H9 (cell line): ENCODE measurements around the gene SURF2. TPM values are rescaled to one million over a fixed set of nuclear protein-coding genes. Genes with fewer than 3 reads are reported as not detected.

Experiments used
- DNase-seq: peaks from one replicate; pipeline ENCODE4 v3.0.0-alpha.2; 2017
- H2AFZ ChIP-seq: one replicate; pipeline ENCODE4 v1.6.1; 2013; ENCODE audit warnings: mild to moderate bottlenecking, low read length, control low read depth, moderate library complexity
- H2AK5ac ChIP-seq: 2 replicates; pipeline ENCODE4 v1.6.1; 2013; ENCODE audit warnings: low read length, control low read depth, mixed read lengths; ENCODE audit not compliant: insufficient read length
- H2BK120ac ChIP-seq: one replicate; pipeline ENCODE4 v1.6.1; 2013; ENCODE audit warnings: low read depth, mild to moderate bottlenecking, low read length, control low read depth, inconsistent platforms; ENCODE audit not compliant: poor library complexity, severe bottlenecking
- H2BK12ac ChIP-seq: 2 replicates; pipeline ENCODE4 v1.6.1; 2013; ENCODE audit warnings: low read length, control low read depth, mixed read lengths, low read depth; ENCODE audit not compliant: insufficient read length
- H2BK15ac ChIP-seq: 2 replicates; pipeline ENCODE4 v1.6.1; 2013; ENCODE audit warnings: low read depth, low read length, control low read depth
- H2BK20ac ChIP-seq: one replicate; pipeline ENCODE4 v1.6.1; 2013; ENCODE audit warnings: low read depth, mild to moderate bottlenecking, low read length, control low read depth, inconsistent platforms; ENCODE audit not compliant: poor library complexity, severe bottlenecking
- H2BK5ac ChIP-seq: 2 replicates; pipeline ENCODE4 v1.6.1; 2013; ENCODE audit warnings: low read length, control low read depth, mixed read lengths; ENCODE audit not compliant: insufficient read length
- H3K14ac ChIP-seq: 2 replicates; pipeline ENCODE4 v1.6.1; 2013; ENCODE audit warnings: low read length, control low read depth; ENCODE audit not compliant: insufficient read depth
- H3K18ac ChIP-seq: 2 replicates; pipeline ENCODE4 v1.6.1; 2013; ENCODE audit warnings: low read depth, mild to moderate bottlenecking, mixed read lengths, low read length, control low read depth; ENCODE audit not compliant: insufficient read length
- H3K23ac ChIP-seq: 2 replicates; pipeline ENCODE4 v1.6.1; 2013; ENCODE audit warnings: low read length, control low read depth, mixed read lengths, low read depth; ENCODE audit not compliant: insufficient read length
- H3K23me2 ChIP-seq: 2 replicates; pipeline ENCODE4 v1.6.1; 2013; ENCODE audit warnings: low read depth, mild to moderate bottlenecking, mixed read lengths, low read length, control low read depth; ENCODE audit not compliant: insufficient read length, poor library complexity, severe bottlenecking
- H3K27ac ChIP-seq: 2 replicates; pipeline ENCODE4 v1.5.1; 2013; ENCODE audit warnings: low read length, control low read depth, mixed read lengths, low read depth; ENCODE audit not compliant: insufficient read length
- H3K27me3 ChIP-seq: 2 replicates; pipeline ENCODE4 v1.6.1; 2013; ENCODE audit warnings: low read length, control low read depth, inconsistent platforms; ENCODE audit not compliant: insufficient read depth
- H3K4ac ChIP-seq: 2 replicates; pipeline ENCODE4 v1.6.1; 2013; ENCODE audit warnings: low read depth, mild to moderate bottlenecking, control low read depth, inconsistent platforms, low read length, moderate library complexity
- H3K4me1 ChIP-seq: 2 replicates; pipeline ENCODE4 v1.6.1; 2013; ENCODE audit warnings: low read length, control low read depth, inconsistent platforms; ENCODE audit not compliant: insufficient read depth
- H3K4me2 ChIP-seq: 2 replicates; pipeline ENCODE4 v1.6.1; 2013; ENCODE audit warnings: low read length, control low read depth, mixed read lengths; ENCODE audit not compliant: insufficient read length, insufficient read depth
- H3K56ac ChIP-seq: 2 replicates; pipeline ENCODE4 v1.6.1; 2013; ENCODE audit warnings: low read depth, mild to moderate bottlenecking, mixed read lengths, low read length, control low read depth; ENCODE audit not compliant: insufficient read length
- H3K79me1 ChIP-seq: 2 replicates; pipeline ENCODE4 v1.6.1; 2013; ENCODE audit warnings: low read depth, mild to moderate bottlenecking, moderate library complexity, low read length, control low read depth, inconsistent platforms; ENCODE audit not compliant: insufficient read depth, poor library complexity, severe bottlenecking
- H3K79me2 ChIP-seq: 2 replicates; pipeline ENCODE4 v1.6.1; 2013; ENCODE audit warnings: low read length, control low read depth, inconsistent platforms; ENCODE audit not compliant: insufficient read depth
- H3K9ac ChIP-seq: 2 replicates; pipeline ENCODE4 v1.6.1; 2013; ENCODE audit warnings: low read length, control low read depth, mixed read lengths; ENCODE audit not compliant: insufficient read length; ENCODE audit errors: extremely low read depth
- H3K9me3 ChIP-seq: one replicate; pipeline ENCODE4 v1.6.1; 2013; ENCODE audit warnings: low read depth, low read length, inconsistent platforms; ENCODE audit not compliant: control insufficient read depth
- H3T11ph ChIP-seq: one replicate; pipeline ENCODE4 v1.6.1; 2013; ENCODE audit warnings: mild to moderate bottlenecking, low read length, control low read depth, inconsistent platforms
- H4K20me1 ChIP-seq: one replicate; pipeline ENCODE4 v1.6.1; 2013; ENCODE audit not compliant: control insufficient read depth, insufficient read length, insufficient read depth
- H4K5ac ChIP-seq: 2 replicates; pipeline ENCODE4 v1.6.1; 2013; ENCODE audit warnings: low read depth, mild to moderate bottlenecking, mixed read lengths, low read length, control low read depth; ENCODE audit not compliant: insufficient read length
- H4K8ac ChIP-seq: replicated peaks from 2 replicates; pipeline ENCODE4 v1.6.1; 2013; ENCODE audit warnings: low read length, control low read depth, mixed read lengths, low read depth; ENCODE audit not compliant: insufficient read length
- H4K91ac ChIP-seq: 2 replicates; pipeline ENCODE4 v1.6.1; 2013; ENCODE audit warnings: low read depth, mild to moderate bottlenecking, moderate library complexity, mixed read lengths, low read length, control low read depth; ENCODE audit not compliant: insufficient read length
- H3K27ac Mint-ChIP-seq, 3 experiments: 2 replicates in 2 of 3; 3 replicates in 1 of 3; pipeline ENCODE4 v1.8.0; 2020 to 2021; ENCODE audit warnings: mixed read lengths in 3 of 3, mild to moderate bottlenecking in 1 of 3, moderate library complexity in 1 of 3
- H3K27me3 Mint-ChIP-seq: 2 replicates; pipeline ENCODE4 v1.8.0; 2021; ENCODE audit warnings: low read depth, mild to moderate bottlenecking, moderate library complexity, mixed read lengths
- H3K36me3 Mint-ChIP-seq, 3 experiments: 2 replicates in 2 of 3; 3 replicates in 1 of 3; pipeline ENCODE4 v1.8.0; 2020 to 2021; ENCODE audit warnings: low read depth in 3 of 3, mixed read lengths in 3 of 3; ENCODE audit not compliant: insufficient read depth in 1 of 3
- H3K4me1 Mint-ChIP-seq, 2 experiments: 2 replicates each; pipeline ENCODE4 v1.8.0; 2020; ENCODE audit warnings: mixed read lengths in 2 of 2
- H3K4me3 Mint-ChIP-seq, 2 experiments: 2 replicates in 1 of 2; 3 replicates in 1 of 2; pipeline ENCODE4 v1.8.0; 2020 to 2021; ENCODE audit warnings: mild to moderate bottlenecking in 2 of 2, mixed read lengths in 2 of 2, moderate library complexity in 1 of 2
- H3K9me3 Mint-ChIP-seq, 2 experiments: 2 replicates in 1 of 2; 3 replicates in 1 of 2; pipeline ENCODE4 v1.8.0; 2020; ENCODE audit warnings: mild to moderate bottlenecking in 2 of 2, mixed read lengths in 2 of 2, moderate library complexity in 1 of 2
- WGBS: extraction: QIAGEN DNeasy Blood & Tissue Kit; methylation state at CpG from one replicate; pipeline ENCODE4 v1.1.7; 2013; ENCODE audit warnings: missing lambda C conversion rate, low lambda C conversion rate, mixed read lengths; ENCODE audit not compliant: insufficient read length; ENCODE audit errors: extremely low coverage; 5-methylcytosine and 5-hydroxymethylcytosine counted together
- total RNA-seq: library from RNA; stranded (reverse); gene quantifications from 2 replicates; pipeline ENCODE4 v1.2.1, GENCODE V29; 2021
- TF ChIP-seq, protein P1 (sequence below): fragments of 200-600 bp; sonication (generic); conservative IDR thresholded peaks from 3 replicates; pipeline ENCODE4 v1.8.0; 2021; ENCODE audit warnings: antibody characterized with exemption, mild to moderate bottlenecking

SURF2 gene
- total RNA-seq, 1 experiment from 2014 or later = 44.4 TPM

DNA sequence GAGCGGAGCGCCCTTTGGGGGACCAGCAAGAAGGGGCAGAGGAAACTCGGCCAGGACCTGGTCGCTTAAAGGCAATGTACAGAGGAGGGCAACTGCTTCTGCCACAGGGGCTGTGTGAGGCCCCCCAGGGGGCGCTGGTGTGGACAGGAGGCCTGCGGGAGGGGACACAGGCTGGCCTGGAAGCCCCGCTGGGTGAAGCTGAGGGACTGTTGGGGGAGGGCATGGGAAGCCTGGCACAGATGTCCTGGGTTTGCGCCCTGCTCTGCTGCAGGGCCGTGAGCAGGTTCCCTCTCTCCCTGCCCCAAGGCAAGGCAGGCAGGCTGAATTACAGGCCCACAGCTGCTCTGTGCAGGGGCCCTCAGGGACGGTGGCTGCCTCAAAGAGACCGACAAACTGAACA lies 13.8 kb upstream of the SURF2 start:
- H3K4me1 Mint-ChIP-seq = peaks cover 10 to 12% of the 10 kb centered on the region in 2 experiments
- no peak overlapping the region for H3K14ac ChIP-seq
- H3K4me1 ChIP-seq = no peaks in the 10 kb centered on the region; the same call in 1 of the 2 replicates
- no peak overlapping the region for H3K18ac ChIP-seq
- no peak overlapping the region for H4K5ac ChIP-seq
- H2BK15ac ChIP-seq = no peak overlapping the region
- no peak overlapping the region for H2BK5ac ChIP-seq
- no peak overlapping the region for H2BK120ac ChIP-seq
- H3T11ph ChIP-seq = no peak overlapping the region
- no peak overlapping the region for H3K27ac ChIP-seq
- H3K79me1 ChIP-seq = peaks cover 10% of the 10 kb centered on the region
- no peak overlapping the region for H4K8ac ChIP-seq
- H3K9me3 ChIP-seq = no peaks in the 10 kb centered on the region
- H3K27ac Mint-ChIP-seq = peak overlapping the region in 1 of 3 experiments; percentile 10; a peak in 1 of 7 replicates
- no peaks in the 10 kb centered on the region for H4K20me1 ChIP-seq
- WGBS = no CpG with 5 or more reads among the region's 11 CpGs
- no peaks in the 10 kb centered on the region for H3K23me2 ChIP-seq
- H3K79me2 ChIP-seq = peaks cover 6% of the 10 kb centered on the region; the same call in 1 of the 2 replicates
- no peak overlapping the region for H2AFZ ChIP-seq
- no peak overlapping the region for H3K9ac ChIP-seq
- no peak overlapping the region for H2BK12ac ChIP-seq
- TF ChIP-seq, protein P1, sequence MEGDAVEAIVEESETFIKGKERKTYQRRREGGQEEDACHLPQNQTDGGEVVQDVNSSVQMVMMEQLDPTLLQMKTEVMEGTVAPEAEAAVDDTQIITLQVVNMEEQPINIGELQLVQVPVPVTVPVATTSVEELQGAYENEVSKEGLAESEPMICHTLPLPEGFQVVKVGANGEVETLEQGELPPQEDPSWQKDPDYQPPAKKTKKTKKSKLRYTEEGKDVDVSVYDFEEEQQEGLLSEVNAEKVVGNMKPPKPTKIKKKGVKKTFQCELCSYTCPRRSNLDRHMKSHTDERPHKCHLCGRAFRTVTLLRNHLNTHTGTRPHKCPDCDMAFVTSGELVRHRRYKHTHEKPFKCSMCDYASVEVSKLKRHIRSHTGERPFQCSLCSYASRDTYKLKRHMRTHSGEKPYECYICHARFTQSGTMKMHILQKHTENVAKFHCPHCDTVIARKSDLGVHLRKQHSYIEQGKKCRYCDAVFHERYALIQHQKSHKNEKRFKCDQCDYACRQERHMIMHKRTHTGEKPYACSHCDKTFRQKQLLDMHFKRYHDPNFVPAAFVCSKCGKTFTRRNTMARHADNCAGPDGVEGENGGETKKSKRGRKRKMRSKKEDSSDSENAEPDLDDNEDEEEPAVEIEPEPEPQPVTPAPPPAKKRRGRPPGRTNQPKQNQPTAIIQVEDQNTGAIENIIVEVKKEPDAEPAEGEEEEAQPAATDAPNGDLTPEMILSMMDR = no peak; the same call in 2 of the 3 replicates
- no peak overlapping the region for H3K4ac ChIP-seq
- no peak overlapping the region for H4K91ac ChIP-seq
- no peaks in the 10 kb centered on the region for H3K9me3 Mint-ChIP-seq
- DNase-seq = peak; percentile 64
- H3K4me3 Mint-ChIP-seq = no peak overlapping the region
- peaks cover 51 to 89% (median 80%) of the 10 kb centered on the region in 3 experiments for H3K36me3 Mint-ChIP-seq
- no peak overlapping the region for H2BK20ac ChIP-seq
- no peaks in the 10 kb centered on the region for H3K27me3 Mint-ChIP-seq
- no peak overlapping the region for H3K4me2 ChIP-seq
- H3K56ac ChIP-seq = no peak overlapping the region
- H2AK5ac ChIP-seq = no peak overlapping the region
- H3K23ac ChIP-seq = no peak overlapping the region
- H3K27me3 ChIP-seq = no peaks in the 10 kb centered on the region
